Mesothelial cell of epicardium (in vitro differentiated cells): ENCODE results near the gene SESTD1. TPM values are rescaled to one million over a fixed set of nuclear protein-coding genes. Genes with fewer than 3 reads are reported as not detected.
"Not testable (repeated sequence)": the region's sequence is repeated elsewhere in the genome, so short reads cannot be mapped to it uniquely, and the experiment has no call there.

Experiments
- DNase-seq, 2 experiments: peaks; one replicate each; pipeline ENCODE4 v3.0.0; 2021; ENCODE audit warnings: low spot score in 2 of 2; ENCODE audit not compliant: unreplicated experiment in 2 of 2
- H3K27ac Mint-ChIP-seq: 2 replicates; pipeline ENCODE4 v1.8.0; 2021; ENCODE audit warnings: mixed read lengths
- H3K27me3 Mint-ChIP-seq: 2 replicates; pipeline ENCODE4 v1.8.0; 2021; ENCODE audit warnings: low read depth, mixed read lengths
- H3K36me3 Mint-ChIP-seq: 2 replicates; pipeline ENCODE4 v1.8.0; 2021; ENCODE audit warnings: mixed read lengths
- H3K4me1 Mint-ChIP-seq: 2 replicates; pipeline ENCODE4 v1.8.0; 2021; ENCODE audit warnings: mixed read lengths
- H3K4me3 Mint-ChIP-seq: 2 replicates; pipeline ENCODE4 v1.8.0; 2021; ENCODE audit warnings: mild to moderate bottlenecking, moderate library complexity, mixed read lengths
- H3K9me3 Mint-ChIP-seq: 2 replicates; pipeline ENCODE4 v1.8.0; 2021; ENCODE audit warnings: mixed read lengths
- CTCF ChIP-seq: fragments of 200-600 bp; sonication (generic); IDR thresholded peaks from one replicate; pipeline ENCODE4 v1.5.0; 2021; ENCODE audit warnings: antibody characterized with exemption; ENCODE audit not compliant: unreplicated experiment
- total RNA-seq: library from RNA; stranded (reverse); gene quantifications from 3 replicates; pipeline ENCODE4 v1.2.1, GENCODE V29; 2021

SESTD1 gene
- total RNA-seq, 1 donor from 2014 or later: 56.9 TPM

GRCh38 chr2:179096090-179096489 is 168.5 kb downstream of the SESTD1 start:
- Mint-ChIP-seq H3K4me1 (no peaks in the 10 kb centered on the region), H3K27ac (no peak overlapping the region), H3K27me3 (no peaks in the 10 kb centered on the region), H3K4me3 (no peak overlapping the region), H3K36me3 (peaks cover 1% of the 10 kb centered on the region), H3K9me3 (peaks cover 12% of the 10 kb centered on the region)
- no peak for TF ChIP-seq CTCF
- DNase-seq: no peak

DNA sequence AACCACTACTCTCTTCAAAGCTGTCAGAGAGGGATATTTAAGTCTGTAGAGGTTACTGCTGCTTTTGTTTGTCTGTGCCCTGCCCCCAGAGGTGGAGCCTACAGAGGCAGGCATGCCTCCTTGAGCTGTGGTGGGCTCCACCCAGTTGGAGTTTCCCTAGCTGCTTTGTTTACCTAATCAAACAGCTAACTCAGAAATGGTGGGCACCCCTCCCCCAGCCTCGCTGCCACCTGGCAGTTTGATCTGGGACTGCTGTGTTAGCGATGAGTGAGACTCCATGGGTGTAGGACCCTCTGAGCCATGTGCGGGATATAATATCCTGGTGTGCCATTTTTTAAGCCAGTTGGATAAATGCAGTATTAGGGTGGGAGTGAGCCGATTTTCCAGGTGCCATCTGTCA is 171.7 kb downstream of the SESTD1 start:
- not testable (repeated sequence) for H3K27ac Mint-ChIP-seq, DNase-seq, H3K36me3 Mint-ChIP-seq, H3K4me3 Mint-ChIP-seq, H3K27me3 Mint-ChIP-seq, H3K4me1 Mint-ChIP-seq
- H3K9me3 Mint-ChIP-seq: peaks cover 18% of the 10 kb centered on the region

- Mint-ChIP-seq H3K27ac (no peak overlapping the region), H3K36me3 (no peaks in the 10 kb centered on the region), H3K4me3 (no peak overlapping the region), H3K9me3 (peaks cover 34% of the 10 kb centered on the region), H3K4me1 (no peaks in the 10 kb centered on the region), H3K27me3 (no peaks in the 10 kb centered on the region)
- no peak for DNase-seq
- TF ChIP-seq CTCF: no peak
These were observed 181.9 kb downstream of the SESTD1 start for GRCh38 chr2:179082697-179083096.

- no peak for DNase-seq
- Mint-ChIP-seq H3K9me3 (peaks cover 40% of the 10 kb centered on the region), H3K36me3 (no peaks in the 10 kb centered on the region), H3K4me1 (no peaks in the 10 kb centered on the region), H3K4me3 (no peak overlapping the region), H3K27ac (no peak overlapping the region), H3K27me3 (no peaks in the 10 kb centered on the region)
- no peak for TF ChIP-seq CTCF
These were observed 182.7 kb downstream of the SESTD1 start for GRCh38 chr2:179081954-179082353.

GRCh38 chr2:179072527-179072926 is 192.1 kb downstream of the SESTD1 start:
- no peak overlapping the region for H3K4me3 Mint-ChIP-seq
- peaks cover under 1% of the 10 kb centered on the region for H3K36me3 Mint-ChIP-seq
- H3K27me3 Mint-ChIP-seq: no peaks in the 10 kb centered on the region
- no peak for DNase-seq
- TF ChIP-seq CTCF: no peak
- H3K9me3 Mint-ChIP-seq: peaks cover 13% of the 10 kb centered on the region
- H3K27ac Mint-ChIP-seq: no peak overlapping the region
- no peaks in the 10 kb centered on the region for H3K4me1 Mint-ChIP-seq

DNA sequence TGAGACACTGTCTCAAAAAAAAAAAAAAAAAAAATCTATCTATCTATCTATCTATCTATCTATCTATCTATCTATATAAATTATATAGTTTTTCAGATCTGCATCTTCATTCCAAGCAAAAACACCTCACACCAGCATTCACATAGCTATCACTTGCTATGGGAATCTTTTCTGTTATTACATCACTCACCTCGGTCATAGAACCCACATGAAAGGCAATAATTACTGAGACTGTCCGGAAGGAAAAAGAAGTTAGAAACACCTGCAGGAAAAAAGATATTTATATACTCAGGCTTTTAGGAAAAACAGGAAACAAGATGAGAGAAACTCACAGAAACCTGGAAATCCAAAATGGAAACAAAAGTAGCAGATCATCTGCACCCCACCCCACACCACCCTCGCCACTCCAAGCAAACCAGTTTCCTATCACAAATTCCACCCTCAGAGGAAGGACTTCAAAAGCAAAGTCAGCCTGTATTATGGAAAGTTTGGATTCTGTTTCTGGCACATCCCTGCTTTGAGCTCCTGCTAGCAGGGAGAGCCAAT is 192.7 kb downstream of the SESTD1 start:
- no peaks in the 10 kb centered on the region for H3K27me3 Mint-ChIP-seq
- H3K4me3 Mint-ChIP-seq: no peak overlapping the region
- H3K4me1 Mint-ChIP-seq: no peaks in the 10 kb centered on the region
- no peak overlapping the region for H3K27ac Mint-ChIP-seq
- no peak for TF ChIP-seq CTCF
- peaks cover 9% of the 10 kb centered on the region for H3K9me3 Mint-ChIP-seq
- peaks cover 2% of the 10 kb centered on the region for H3K36me3 Mint-ChIP-seq
- DNase-seq: no peak
